ENCODE measurements around the gene PFN1.

GRCh38 chr17:4986403-4986802 is 38.1 kb upstream of the PFN1 start:
- TF ChIP-seq CTCF (IDR thresholded peaks at IDR 0.05 in 2 of 3, conservative IDR thresholded peaks at IDR 0.05 in 1 of 3; ENCODE audit: insufficient read depth in 2 of 3, low read depth in 1 of 3, low read length in 3 of 3), result no peak
- no peak for TF ChIP-seq BMI1 (IDR thresholded peaks at IDR 0.05; ENCODE audit: low read length)
- TF ChIP-seq ZNF407 (IDR thresholded peaks at IDR 0.05; ENCODE audit: low read depth), result no peak
- TF ChIP-seq TCF7L2 (IDR thresholded peaks at IDR 0.05; ENCODE audit: low read depth, low read length), result no peak
- TF ChIP-seq POLR2AphosphoS5 (IDR thresholded peaks at IDR 0.05; ENCODE audit: control insufficient read depth, insufficient read depth, low read depth, low read length), result no peak
- TF ChIP-seq ETV6 (IDR thresholded peaks at IDR 0.05; ENCODE audit: borderline replicate concordance in 1 of 2, low read depth in 2 of 2, low read length in 1 of 2), result no peak
- TF ChIP-seq ETV6 (CRISPR knock-in tag; IDR thresholded peaks at IDR 0.05; ENCODE audit: borderline replicate concordance), result no peak
- TF ChIP-seq GABPB1 (CRISPR knock-in tag; IDR thresholded peaks at IDR 0.05), result no peak
- TF ChIP-seq ATF2 (CRISPR knock-in tag; IDR thresholded peaks at IDR 0.05), result no peak
- no peak for TF ChIP-seq CLOCK (CRISPR knock-in tag; IDR thresholded peaks at IDR 0.05; ENCODE audit: borderline replicate concordance)
- no peak for TF ChIP-seq POU5F1 (IDR thresholded peaks at IDR 0.05; ENCODE audit: borderline replicate concordance, low read depth, low read length, partially characterized antibody)
- no peak for TF ChIP-seq NCOR1 (IDR thresholded peaks at IDR 0.05)
- TF ChIP-seq MAZ (CRISPR knock-in tag; conservative IDR thresholded peaks at IDR 0.05 in 1 of 2, IDR thresholded peaks at IDR 0.05 in 1 of 2), result no peak
- TF ChIP-seq MTA3 (IDR thresholded peaks at IDR 0.05; ENCODE audit: borderline replicate concordance), result no peak
- TF ChIP-seq STAG1 (CRISPR knock-in tag; IDR thresholded peaks at IDR 0.05; ENCODE audit: borderline replicate concordance), result no peak
